Osteocyte (in vitro differentiated cells): Measurements from ENCODE around the gene F12. TPM values are rescaled to one million over a fixed set of nuclear protein-coding genes. Genes with fewer than 3 reads are reported as not detected.

ENCODE experiments used
- DNase-seq: peaks from one replicate; pipeline ENCODE4 v3.0.0; 2021; ENCODE audit warnings: mixed read lengths; ENCODE audit not compliant: unreplicated experiment; ENCODE audit errors: extremely low spot score
- H3K27ac Mint-ChIP-seq: one replicate; pipeline ENCODE4 v1.8.0; 2021; ENCODE audit warnings: mild to moderate bottlenecking, mixed read lengths; ENCODE audit not compliant: unreplicated experiment
- H3K27me3 Mint-ChIP-seq: one replicate; pipeline ENCODE4 v1.8.0; 2021; ENCODE audit warnings: mixed read lengths; ENCODE audit not compliant: unreplicated experiment
- H3K36me3 Mint-ChIP-seq: one replicate; pipeline ENCODE4 v1.8.0; 2021; ENCODE audit warnings: mixed read lengths; ENCODE audit not compliant: unreplicated experiment
- H3K4me1 Mint-ChIP-seq: one replicate; pipeline ENCODE4 v1.8.0; 2021; ENCODE audit warnings: mixed read lengths; ENCODE audit not compliant: unreplicated experiment
- H3K4me3 Mint-ChIP-seq: one replicate; pipeline ENCODE4 v1.8.0; 2021; ENCODE audit warnings: mild to moderate bottlenecking, moderate library complexity, mixed read lengths; ENCODE audit not compliant: unreplicated experiment
- H3K9me3 Mint-ChIP-seq: one replicate; pipeline ENCODE4 v1.8.0; 2021; ENCODE audit warnings: mixed read lengths; ENCODE audit not compliant: unreplicated experiment
- total RNA-seq: library from RNA; stranded (reverse); gene quantifications from 2 replicates; pipeline ENCODE4 v1.2.1, GENCODE V29; 2021
- TF ChIP-seq, protein P1 (sequence below): fragments of 200-600 bp; sonication (generic); IDR thresholded peaks from 2 replicates; pipeline ENCODE4 v1.5.0; 2021; ENCODE audit warnings: antibody characterized with exemption, mild to moderate bottlenecking, moderate library complexity

F12 gene
- total RNA-seq, 1 donor from 2014 or later, result 1.5 TPM

DNA sequence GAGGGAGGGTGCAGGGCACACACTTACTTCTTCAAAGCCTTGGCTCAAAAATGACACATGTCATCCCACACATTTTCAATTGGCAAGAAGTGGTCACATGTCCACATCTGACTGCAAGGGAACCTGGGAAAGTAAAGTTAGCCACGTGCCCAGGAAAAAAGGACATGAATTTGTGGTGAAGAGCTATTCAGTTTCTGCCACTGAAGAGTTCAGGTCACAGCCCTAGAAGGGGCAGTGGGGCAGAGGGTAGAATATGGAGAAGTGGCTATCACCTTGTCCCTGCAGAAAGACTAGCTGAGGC lies 53.5 kb downstream of the F12 start:
- DNase-seq, result no peak
- no peaks in the 10 kb centered on the region for H3K36me3 Mint-ChIP-seq
- H3K27ac Mint-ChIP-seq, result no peak overlapping the region

DNA sequence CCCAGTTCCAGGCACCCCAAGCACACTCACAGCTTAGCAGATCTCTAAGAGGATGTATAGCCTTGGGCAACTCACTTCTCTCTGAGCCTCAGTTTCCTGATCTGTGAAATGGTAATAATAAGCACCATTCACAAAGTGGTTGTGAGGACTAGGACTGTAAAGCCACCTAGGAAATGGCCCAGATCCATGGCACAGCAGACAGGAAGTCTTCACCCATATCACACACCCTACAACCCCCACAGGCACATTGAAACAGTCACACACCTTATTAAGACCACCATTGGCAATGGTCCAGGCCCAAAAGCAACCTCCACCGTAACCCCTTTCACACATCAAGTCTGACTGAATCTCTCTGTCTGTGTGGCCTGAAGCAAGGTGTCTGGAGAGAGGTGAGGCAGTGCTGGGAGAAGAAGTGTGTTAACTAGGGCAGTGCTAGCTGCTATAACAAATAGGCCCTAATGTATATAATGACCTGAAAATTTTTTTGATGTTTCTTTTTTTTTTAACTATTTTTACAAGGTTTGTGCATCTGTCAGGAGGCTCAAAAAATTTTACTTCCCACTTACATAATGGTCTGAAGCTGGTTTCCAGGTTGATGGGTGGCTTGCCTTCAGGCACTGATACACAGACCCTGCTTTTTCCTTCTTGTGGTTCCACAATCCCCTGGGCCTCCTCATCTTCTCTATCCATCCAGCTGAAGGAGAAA lies 54.0 kb downstream of the F12 start:
- H3K4me3 Mint-ChIP-seq, result no peak overlapping the region

More for the DNA sequence above, 53.5 kb downstream of the F12 start:
- H3K4me3 Mint-ChIP-seq, result no peak overlapping the region
- peaks cover 4% of the 10 kb centered on the region for H3K4me1 Mint-ChIP-seq
- H3K27me3 Mint-ChIP-seq, result peaks cover 26% of the 10 kb centered on the region
- no peaks in the 10 kb centered on the region for H3K9me3 Mint-ChIP-seq
- TF ChIP-seq, protein P1, sequence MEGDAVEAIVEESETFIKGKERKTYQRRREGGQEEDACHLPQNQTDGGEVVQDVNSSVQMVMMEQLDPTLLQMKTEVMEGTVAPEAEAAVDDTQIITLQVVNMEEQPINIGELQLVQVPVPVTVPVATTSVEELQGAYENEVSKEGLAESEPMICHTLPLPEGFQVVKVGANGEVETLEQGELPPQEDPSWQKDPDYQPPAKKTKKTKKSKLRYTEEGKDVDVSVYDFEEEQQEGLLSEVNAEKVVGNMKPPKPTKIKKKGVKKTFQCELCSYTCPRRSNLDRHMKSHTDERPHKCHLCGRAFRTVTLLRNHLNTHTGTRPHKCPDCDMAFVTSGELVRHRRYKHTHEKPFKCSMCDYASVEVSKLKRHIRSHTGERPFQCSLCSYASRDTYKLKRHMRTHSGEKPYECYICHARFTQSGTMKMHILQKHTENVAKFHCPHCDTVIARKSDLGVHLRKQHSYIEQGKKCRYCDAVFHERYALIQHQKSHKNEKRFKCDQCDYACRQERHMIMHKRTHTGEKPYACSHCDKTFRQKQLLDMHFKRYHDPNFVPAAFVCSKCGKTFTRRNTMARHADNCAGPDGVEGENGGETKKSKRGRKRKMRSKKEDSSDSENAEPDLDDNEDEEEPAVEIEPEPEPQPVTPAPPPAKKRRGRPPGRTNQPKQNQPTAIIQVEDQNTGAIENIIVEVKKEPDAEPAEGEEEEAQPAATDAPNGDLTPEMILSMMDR, result no peak

DNA sequence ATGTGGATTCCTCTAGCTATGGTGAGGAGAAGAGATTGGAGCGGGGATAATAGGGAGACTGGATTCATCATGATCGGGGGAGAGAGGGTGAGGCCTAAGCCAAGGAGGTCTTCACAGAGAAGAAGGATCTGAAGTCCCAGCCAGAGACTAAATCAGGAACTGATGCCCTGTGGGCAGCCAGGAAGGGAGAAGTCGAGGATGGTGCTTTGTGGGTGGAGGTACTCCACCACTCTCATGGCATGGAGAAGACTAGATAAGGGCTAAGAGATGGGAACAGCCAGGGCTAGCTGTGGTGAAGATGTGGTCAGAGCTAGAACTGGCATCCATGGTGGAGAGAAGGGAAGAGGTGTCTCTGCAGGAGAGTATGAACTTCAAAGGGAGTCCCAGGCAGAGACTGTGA lies 54.7 kb downstream of the F12 start:
- no peak for DNase-seq
- H3K36me3 Mint-ChIP-seq, result no peaks in the 10 kb centered on the region
- TF ChIP-seq, protein P1, result no peak
- no peak overlapping the region for H3K4me3 Mint-ChIP-seq
- H3K4me1 Mint-ChIP-seq, result peaks cover 15% of the 10 kb centered on the region
- peaks cover 21% of the 10 kb centered on the region for H3K27me3 Mint-ChIP-seq
- H3K9me3 Mint-ChIP-seq, result no peaks in the 10 kb centered on the region
- no peak overlapping the region for H3K27ac Mint-ChIP-seq

More for the DNA sequence above, 54.0 kb downstream of the F12 start:
- Mint-ChIP-seq H3K4me1 (peaks cover 9% of the 10 kb centered on the region), H3K27me3 (peaks cover 26% of the 10 kb centered on the region), H3K27ac (no peak overlapping the region), H3K36me3 (no peaks in the 10 kb centered on the region), H3K9me3 (no peaks in the 10 kb centered on the region)
- DNase-seq, result no peak
- TF ChIP-seq, protein P1, result no peak

DNA sequence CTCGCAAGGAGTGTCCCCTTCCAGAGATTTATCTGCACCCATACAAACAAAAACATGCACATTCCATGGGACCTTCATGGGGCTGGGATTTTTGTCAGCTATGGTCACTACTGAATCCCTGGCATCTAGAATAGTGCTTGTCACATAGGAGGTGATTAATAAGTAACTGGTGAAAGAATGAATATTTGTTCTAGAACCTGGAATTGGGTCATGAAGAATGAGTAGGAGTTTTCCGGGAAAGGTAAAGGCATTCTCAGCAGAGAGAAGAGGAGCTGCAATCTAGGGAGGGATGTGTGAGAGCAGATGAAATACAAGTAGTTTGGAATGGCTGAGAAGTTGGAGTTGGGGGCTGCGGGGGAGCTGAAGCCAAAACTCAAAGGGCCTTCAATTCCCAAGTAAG lies 55.1 kb downstream of the F12 start:
- no peak for DNase-seq
- peaks cover 21% of the 10 kb centered on the region for H3K27me3 Mint-ChIP-seq
- H3K27ac Mint-ChIP-seq, result no peak overlapping the region
- TF ChIP-seq, protein P1, result no peak
- H3K9me3 Mint-ChIP-seq, result no peaks in the 10 kb centered on the region
- no peak overlapping the region for H3K4me3 Mint-ChIP-seq
- H3K4me1 Mint-ChIP-seq, result peaks cover 20% of the 10 kb centered on the region
- H3K36me3 Mint-ChIP-seq, result no peaks in the 10 kb centered on the region

DNA sequence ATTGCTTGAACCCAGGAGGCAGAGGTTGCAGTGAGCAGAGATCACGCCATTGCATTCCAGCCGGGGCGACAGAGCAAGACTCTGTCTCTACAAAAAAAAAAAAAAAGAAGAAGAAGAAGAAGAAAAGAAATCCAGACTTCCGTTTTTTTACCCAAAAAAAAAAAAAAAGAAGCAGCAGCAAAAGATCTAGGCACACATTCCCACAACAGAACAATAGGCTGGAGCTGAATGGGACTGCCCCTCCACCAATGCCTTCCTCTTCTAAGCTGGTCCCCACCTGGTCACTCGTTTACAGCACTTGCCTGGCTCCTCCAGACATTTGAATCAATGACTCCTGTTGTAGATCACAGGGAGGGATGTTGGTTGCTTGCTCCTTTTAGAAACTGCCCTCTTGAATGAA lies 56.3 kb downstream of the F12 start:
- no peaks in the 10 kb centered on the region for H3K9me3 Mint-ChIP-seq
- no peak for DNase-seq
- H3K4me1 Mint-ChIP-seq, result peaks cover 24% of the 10 kb centered on the region
- peak overlapping the region; percentile 26 for H3K4me3 Mint-ChIP-seq
- no peaks in the 10 kb centered on the region for H3K36me3 Mint-ChIP-seq
- no peak overlapping the region for H3K27ac Mint-ChIP-seq
- TF ChIP-seq, protein P1, result no peak
- peaks cover 17% of the 10 kb centered on the region for H3K27me3 Mint-ChIP-seq

Other genes starting within 250 kb of the F12 start
- 47.8 and 49.5 TPM in 2 replicates for gene RAB24, start 105.8 kb downstream of the F12 start, total RNA-seq
- gene PRELID1, start 105.8 kb downstream of the F12 start, total RNA-seq, result 98.8 and 102 TPM in 2 replicates
- 10.7 and 11.1 TPM in 2 replicates for gene MXD3, start 97.7 kb downstream of the F12 start, total RNA-seq
- gene LMAN2, start 57.9 kb downstream of the F12 start, total RNA-seq, result 102 and 109 TPM in 2 replicates
- gene RGS14, start 51.6 kb downstream of the F12 start, total RNA-seq, result 6.2 and 7.4 TPM in 2 replicates
- gene SLC34A1, start 25.1 kb downstream of the F12 start, total RNA-seq, result not detected in 2 replicates
- gene PFN3, start 8.9 kb downstream of the F12 start, total RNA-seq, result not detected in 2 replicates
- gene GRK6, start 17.1 kb upstream of the F12 start, total RNA-seq, result 35.6 and 38.2 TPM in 2 replicates
- 2.8 and 4.4 TPM in 2 replicates for gene PRR7, start 37.2 kb upstream of the F12 start, total RNA-seq
- gene DBN1, start 64.1 kb upstream of the F12 start, total RNA-seq, result 248 and 249 TPM in 2 replicates
- gene PDLIM7, start 88.0 kb upstream of the F12 start, total RNA-seq, result 312 and 358 TPM in 2 replicates
- gene DOK3, start 100.3 kb upstream of the F12 start, total RNA-seq, result 5.5 and 7.2 TPM in 2 replicates
- gene DDX41, start 107.4 kb upstream of the F12 start, total RNA-seq, result 68.7 and 83.1 TPM in 2 replicates
- gene FAM193B, start 145.0 kb upstream of the F12 start, total RNA-seq, result 82.0 and 97.2 TPM in 2 replicates
- gene TMED9, start 182.6 kb upstream of the F12 start, total RNA-seq, result 216 and 248 TPM in 2 replicates
- gene B4GALT7, start 190.6 kb upstream of the F12 start, total RNA-seq, result 34.9 and 36.0 TPM in 2 replicates